PC-3 (cell line): ENCODE measurements around the gene LCLAT1. TPM values are rescaled to one million over a fixed set of nuclear protein-coding genes. Genes with fewer than 3 reads are reported as not detected.

Experiments
- ATAC-seq: fragments of 200-7000 bp; cut with Tn5 transposase; 2 replicates; pipeline ENCODE4 v1.9.1; 2020; ENCODE audit warnings: mild to moderate bottlenecking, moderate library complexity
- BruUV-seq: library from RNA; stranded (reverse); fragments of 400-500 nt; replicated peaks from 2 replicates; lab custom pipeline; 2021; lab: Mats Ljungman, UMichigan
- CTCF ChIA-PET: fragments of 300-600 bp; sonication (Branson Sonifier 250); formaldehyde crosslinking; loops from one replicate; lab custom pipeline; 2022; ENCODE audit warnings: antibody characterized with exemption; lab: Charles Lee
- POLR2A ChIA-PET: fragments of 300-600 bp; sonication (Branson Sonifier 250); formaldehyde crosslinking; loops from one replicate; lab custom pipeline; 2022; ENCODE audit warnings: antibody characterized with exemption; ENCODE audit not compliant: unreplicated experiment; lab: Charles Lee
- DNase-seq: peaks from one replicate; pipeline ENCODE4 v3.0.0-alpha.2; 2015
- H2AFZ ChIP-seq: fragments of 300-600 bp; sonication (generic); 2 replicates; pipeline ENCODE4 v1.6.0; 2016; ENCODE audit warnings: antibody characterized with exemption, low read length
- H3F3A ChIP-seq: fragments of 300-600 bp; sonication (generic); one replicate; pipeline ENCODE4 v1.6.0; 2017; ENCODE audit warnings: antibody characterized with exemption, low read length, control low read depth, mild to moderate bottlenecking; ENCODE audit not compliant: unreplicated experiment
- H3K27ac ChIP-seq: fragments of 300-600 bp; sonication (generic); 2 replicates; pipeline ENCODE4 v1.5.1; 2016; ENCODE audit warnings: mild to moderate bottlenecking, low read length
- H3K27me3 ChIP-seq: fragments of 300-600 bp; sonication (generic); 2 replicates; pipeline ENCODE4 v1.6.1; 2016; ENCODE audit warnings: low read length, mixed read lengths
- H3K36me3 ChIP-seq: fragments of 300-600 bp; sonication (generic); 2 replicates; pipeline ENCODE4 v1.6.1; 2016; ENCODE audit warnings: low read depth, mixed run types, low read length, mixed read lengths
- H3K4me1 ChIP-seq: fragments of 300-600 bp; sonication (generic); 2 replicates; pipeline ENCODE4 v1.5.1; 2016; ENCODE audit warnings: low read length; ENCODE audit not compliant: insufficient read depth
- H3K4me2 ChIP-seq: fragments of 300-600 bp; sonication (generic); 2 replicates; pipeline ENCODE4 v1.6.0; 2016; ENCODE audit warnings: low read length
- H3K4me3 ChIP-seq: fragments of 300-600 bp; sonication (generic); 2 replicates; pipeline ENCODE4 v1.5.1; 2016; ENCODE audit warnings: mild to moderate bottlenecking, low read length, mixed read lengths
- H3K79me2 ChIP-seq: fragments of 300-600 bp; sonication (generic); 2 replicates; pipeline ENCODE4 v1.6.1; 2017; ENCODE audit warnings: low read length, mixed read lengths
- H3K9ac ChIP-seq: fragments of 300-600 bp; sonication (generic); 2 replicates; pipeline ENCODE4 v1.6.0; 2016; ENCODE audit warnings: mild to moderate bottlenecking, low read length
- H3K9me2 ChIP-seq: fragments of 300-600 bp; sonication (generic); replicated peaks from 2 replicates; pipeline ENCODE4 v1.6.1; 2016; ENCODE audit warnings: mixed run types, low read length, mixed read lengths
- H3K9me3 ChIP-seq: fragments of 300-600 bp; sonication (generic); 2 replicates; pipeline ENCODE4 v1.6.1; 2016; ENCODE audit warnings: low read length, mixed read lengths
- H4K20me1 ChIP-seq: fragments of 300-600 bp; sonication (generic); 2 replicates; pipeline ENCODE4 v1.6.1; 2016; ENCODE audit warnings: low read length, mixed read lengths
- EZH2 ChIP-seq: fragments of 300-600 bp; sonication (generic); IDR thresholded peaks from one replicate; pipeline ENCODE4 v1.6.1; 2017; ENCODE audit warnings: antibody characterized with exemption, mild to moderate bottlenecking, low read length; ENCODE audit not compliant: unreplicated experiment
- EZH2phosphoT487 ChIP-seq: fragments of 300-600 bp; sonication (generic); IDR thresholded peaks from 2 replicates; pipeline ENCODE4 v1.6.1; 2018; ENCODE audit warnings: mild to moderate bottlenecking, antibody characterized with exemption, low read length, borderline replicate concordance
- intact Hi-C: fragments of 100-400 bp; cut with micrococcal nuclease; formaldehyde crosslinking; loops from 2 replicates; pipeline ENCODE4 v1.9.0; 2023
- total RNA-seq: library from RNA; depleted of rRNA; stranded (reverse); fragments of >200 nt; gene quantifications from 2 replicates; pipeline ENCODE4 v1.2.3, GENCODE V29; 2014
- TF ChIP-seq, protein P1 (sequence below): fragments of 300-600 bp; sonication (generic); conservative IDR thresholded peaks from 2 replicates; pipeline ENCODE4 v1.5.1; 2017; ENCODE audit warnings: antibody characterized with exemption, low read depth, mild to moderate bottlenecking, low read length

LCLAT1 gene
- total RNA-seq, 1 experiment from 2014 or later = 22.0 TPM

GRCh38 chr2:30655211-30655610 is 208.2 kb downstream of the LCLAT1 start:
- BruUV-seq = no TSS peak
- intact Hi-C loops = no loop called here
- H3K4me1 ChIP-seq = no peaks in the 10 kb centered on the region

GRCh38 chr2:30655660-30656059 is 208.6 kb downstream of the LCLAT1 start:
- BruUV-seq = no TSS peak
- ChIA-PET POLR2A (no interaction called here), CTCF (no interaction called here)
- TF ChIP-seq EZH2phosphoT487 (no peak), EZH2 (no peak)
- TF ChIP-seq, protein P1, sequence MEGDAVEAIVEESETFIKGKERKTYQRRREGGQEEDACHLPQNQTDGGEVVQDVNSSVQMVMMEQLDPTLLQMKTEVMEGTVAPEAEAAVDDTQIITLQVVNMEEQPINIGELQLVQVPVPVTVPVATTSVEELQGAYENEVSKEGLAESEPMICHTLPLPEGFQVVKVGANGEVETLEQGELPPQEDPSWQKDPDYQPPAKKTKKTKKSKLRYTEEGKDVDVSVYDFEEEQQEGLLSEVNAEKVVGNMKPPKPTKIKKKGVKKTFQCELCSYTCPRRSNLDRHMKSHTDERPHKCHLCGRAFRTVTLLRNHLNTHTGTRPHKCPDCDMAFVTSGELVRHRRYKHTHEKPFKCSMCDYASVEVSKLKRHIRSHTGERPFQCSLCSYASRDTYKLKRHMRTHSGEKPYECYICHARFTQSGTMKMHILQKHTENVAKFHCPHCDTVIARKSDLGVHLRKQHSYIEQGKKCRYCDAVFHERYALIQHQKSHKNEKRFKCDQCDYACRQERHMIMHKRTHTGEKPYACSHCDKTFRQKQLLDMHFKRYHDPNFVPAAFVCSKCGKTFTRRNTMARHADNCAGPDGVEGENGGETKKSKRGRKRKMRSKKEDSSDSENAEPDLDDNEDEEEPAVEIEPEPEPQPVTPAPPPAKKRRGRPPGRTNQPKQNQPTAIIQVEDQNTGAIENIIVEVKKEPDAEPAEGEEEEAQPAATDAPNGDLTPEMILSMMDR = no peak
- Histone ChIP-seq H4K20me1 (no peaks in the 10 kb centered on the region), H3K27ac (no peak overlapping the region), H3K27me3 (no peaks in the 10 kb centered on the region), H3K9me3 (no peaks in the 10 kb centered on the region), H3K36me3 (no peaks in the 10 kb centered on the region), H3K4me2 (no peak overlapping the region), H3K79me2 (no peaks in the 10 kb centered on the region), H3K9me2 (no peaks in the 10 kb centered on the region), H3K9ac (no peak overlapping the region), H3F3A (no peaks in the 10 kb centered on the region), H3K4me1 (no peaks in the 10 kb centered on the region), H3K4me3 (no peak overlapping the region), H2AFZ (no peak overlapping the region)
- DNase-seq (no peak), ATAC-seq (no peak)
- intact Hi-C loops = no loop called here

More at GRCh38 chr2:30655211-30655610, 208.2 kb downstream of the LCLAT1 start:
- Histone ChIP-seq H3K9ac (no peak overlapping the region), H2AFZ (no peak overlapping the region), H3K27ac (no peak overlapping the region), H3K9me3 (no peaks in the 10 kb centered on the region), H3K4me2 (no peak overlapping the region), H3K36me3 (no peaks in the 10 kb centered on the region), H3K4me3 (no peak overlapping the region), H3K9me2 (no peaks in the 10 kb centered on the region), H3F3A (no peaks in the 10 kb centered on the region), H4K20me1 (no peaks in the 10 kb centered on the region), H3K79me2 (no peaks in the 10 kb centered on the region), H3K27me3 (no peaks in the 10 kb centered on the region)
- ChIA-PET POLR2A (no interaction called here), CTCF (no interaction called here)
- no peak for TF ChIP-seq EZH2
- no peak for ATAC-seq
- no peak for DNase-seq

- H2AFZ ChIP-seq = no peak overlapping the region
- H3K4me1 ChIP-seq = no peaks in the 10 kb centered on the region
- H3K4me2 ChIP-seq = no peak overlapping the region
- no peaks in the 10 kb centered on the region for H3K79me2 ChIP-seq
- DNase-seq (no peak), ATAC-seq (no peak)
- no peak for TF ChIP-seq EZH2phosphoT487
- TF ChIP-seq EZH2 = no peak
- TF ChIP-seq, protein P1 = no peak
- no peaks in the 10 kb centered on the region for H3K9me3 ChIP-seq
- no TSS peak for BruUV-seq
- H4K20me1 ChIP-seq = no peaks in the 10 kb centered on the region
- H3K27me3 ChIP-seq = no peaks in the 10 kb centered on the region
- POLR2A ChIA-PET = no interaction called here
- CTCF ChIA-PET = no interaction called here
- H3F3A ChIP-seq = no peaks in the 10 kb centered on the region
- H3K9ac ChIP-seq = no peak overlapping the region
- H3K27ac ChIP-seq = no peak overlapping the region
- no peaks in the 10 kb centered on the region for H3K36me3 ChIP-seq
- H3K4me3 ChIP-seq = no peak overlapping the region
- intact Hi-C loops = no loop called here
- H3K9me2 ChIP-seq = no peaks in the 10 kb centered on the region
Observed at GRCh38 chr2:30656079-30656478, 209.0 kb downstream of the LCLAT1 start.
